GM19043 (cell line): Measurements from ENCODE around the gene COX5B.
"Not testable (repeated sequence)": the region's sequence is repeated elsewhere in the genome, so short reads cannot be mapped to it uniquely, and the experiment has no call there.

Experiments
- ATAC-seq: cut with Tn5 transposase; IDR thresholded peaks from one replicate; pipeline ENCODE4 v1.9.1; 2021; ENCODE audit warnings: low read depth; ENCODE audit not compliant: unreplicated experiment

The COX5B gene

DNA sequence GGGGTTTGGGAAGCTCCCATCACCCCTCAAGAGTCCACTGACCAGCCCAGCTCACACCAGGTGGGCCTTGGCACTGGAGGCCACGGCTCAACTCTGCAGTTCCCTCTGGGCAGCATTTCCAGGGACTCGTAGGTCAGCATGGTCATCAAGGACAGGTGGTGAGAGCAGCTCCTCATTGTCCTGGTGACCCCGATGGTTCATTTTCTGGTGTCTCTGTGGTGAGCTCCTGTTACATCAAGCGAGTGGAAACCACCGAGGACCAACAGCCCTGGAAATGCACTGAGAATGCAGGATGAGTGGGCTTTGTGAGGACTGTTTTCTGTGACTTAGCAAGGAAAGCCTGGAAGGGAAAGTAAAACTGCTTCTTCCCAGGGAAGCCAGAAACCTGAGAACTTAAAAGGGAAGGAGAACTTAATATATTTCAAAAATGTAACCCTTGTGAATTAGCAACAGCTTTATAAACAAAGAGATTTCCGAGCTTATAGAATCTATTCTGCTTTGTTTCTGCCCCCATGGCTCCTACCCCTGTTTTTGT, 26.8 kb downstream of the COX5B start:
- ATAC-seq: not testable (repeated sequence)

DNA sequence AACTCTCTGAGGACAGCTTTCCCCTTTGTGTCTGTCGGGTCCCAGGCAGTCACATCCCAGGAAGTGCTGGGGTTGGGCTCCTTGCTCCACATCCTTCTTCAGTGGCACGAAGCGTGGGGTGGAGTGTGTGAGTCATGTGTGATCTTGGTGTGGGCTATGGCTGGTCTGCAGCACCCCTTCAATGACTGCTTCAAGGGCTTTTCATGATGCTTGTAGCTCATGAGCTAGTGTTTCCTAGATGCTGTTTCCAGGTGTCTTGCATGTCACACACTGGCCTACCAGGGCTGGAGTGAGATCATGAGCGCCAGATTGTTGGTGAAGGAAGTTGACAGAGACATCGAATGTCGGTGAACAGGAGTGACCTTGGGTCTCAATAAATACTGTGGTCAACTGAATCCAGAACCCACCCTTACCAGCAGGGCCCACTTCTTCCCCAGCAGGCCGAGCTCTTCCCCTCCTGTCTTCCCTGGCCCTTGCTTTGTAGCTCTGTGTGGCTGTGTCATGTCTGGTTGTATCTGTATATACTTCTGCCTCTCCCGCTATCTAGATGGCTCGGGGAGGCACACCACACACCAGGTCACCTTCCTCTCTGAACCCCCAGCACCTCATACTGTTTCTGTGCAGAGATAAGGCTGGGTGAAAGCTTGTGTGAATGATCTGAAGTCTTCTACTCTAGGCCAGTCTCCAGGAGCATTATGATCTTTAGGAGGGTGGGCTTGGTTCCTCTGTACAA, 27.5 kb downstream of the COX5B start:
- ATAC-seq: no peak

DNA sequence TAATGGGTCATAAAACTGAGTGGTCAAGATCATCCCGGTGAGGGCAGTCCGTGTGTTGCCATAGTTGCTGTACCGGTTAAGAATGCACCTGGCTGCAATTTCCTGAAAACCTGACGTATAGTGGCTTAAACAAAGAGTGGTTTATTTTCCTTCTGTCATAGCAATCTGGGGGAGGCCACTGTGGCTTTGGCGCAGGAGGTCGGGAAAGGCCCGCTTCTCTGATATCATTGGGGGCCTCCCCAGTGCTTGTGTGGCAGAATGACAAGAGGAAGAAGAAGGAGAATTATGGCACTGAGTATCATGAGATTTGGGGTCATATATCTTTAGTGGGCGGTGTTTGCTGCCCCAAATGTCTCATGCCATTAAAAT, 28.0 kb downstream of the COX5B start:
- ATAC-seq: no peak

DNA sequence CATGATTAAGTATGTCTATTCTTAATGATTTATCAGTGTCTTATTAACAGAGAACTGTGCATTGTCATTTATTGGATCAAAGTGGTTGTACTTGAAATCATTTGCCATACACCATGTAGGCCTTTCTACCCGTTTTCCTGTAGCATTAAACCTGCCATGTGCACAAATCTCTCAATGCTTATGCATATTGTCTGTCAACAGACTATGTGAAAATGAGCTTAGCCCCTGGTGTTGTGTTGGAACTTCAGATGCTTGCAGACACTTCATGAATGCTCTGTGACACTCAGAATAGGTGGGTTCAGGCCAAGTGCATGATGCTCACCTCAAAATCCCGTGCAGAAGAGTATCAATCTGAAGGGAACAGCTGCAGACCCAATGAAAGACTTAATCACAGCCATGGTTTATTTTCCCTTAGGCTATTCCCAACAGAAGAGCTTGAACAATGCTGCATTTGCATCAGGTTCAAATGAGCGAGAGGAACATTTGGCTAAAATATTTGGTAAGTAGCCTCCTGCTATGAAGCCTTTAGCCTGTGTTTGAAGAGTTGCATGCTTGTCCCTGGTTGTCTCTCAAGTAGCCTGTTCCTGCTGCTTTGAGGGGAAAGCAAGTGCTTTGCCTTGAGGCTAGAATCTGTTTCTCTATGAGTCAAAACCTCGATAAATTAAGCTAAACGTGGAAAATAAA, 29.7 kb downstream of the COX5B start:
- ATAC-seq: no peak

DNA sequence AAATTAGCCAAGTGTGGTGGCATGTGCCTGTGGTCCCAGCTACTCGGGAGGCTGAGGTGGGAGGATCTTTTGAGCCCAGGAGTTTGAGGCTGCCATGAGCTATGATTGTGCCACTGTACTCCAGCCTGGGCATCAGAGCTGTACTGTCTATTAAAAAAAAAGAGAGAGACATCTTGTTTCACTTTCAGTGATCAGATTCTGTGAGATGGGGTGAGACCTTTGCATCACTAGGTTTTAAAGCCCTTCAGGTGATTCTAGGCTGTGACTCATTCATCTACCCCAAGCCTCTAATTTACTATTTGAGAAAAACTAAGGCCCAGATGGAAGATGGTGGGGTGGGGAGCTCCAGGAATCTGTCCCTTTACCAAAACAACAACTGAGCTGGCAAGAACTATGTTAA, 30.8 kb downstream of the COX5B start:
- ATAC-seq: no peak

DNA sequence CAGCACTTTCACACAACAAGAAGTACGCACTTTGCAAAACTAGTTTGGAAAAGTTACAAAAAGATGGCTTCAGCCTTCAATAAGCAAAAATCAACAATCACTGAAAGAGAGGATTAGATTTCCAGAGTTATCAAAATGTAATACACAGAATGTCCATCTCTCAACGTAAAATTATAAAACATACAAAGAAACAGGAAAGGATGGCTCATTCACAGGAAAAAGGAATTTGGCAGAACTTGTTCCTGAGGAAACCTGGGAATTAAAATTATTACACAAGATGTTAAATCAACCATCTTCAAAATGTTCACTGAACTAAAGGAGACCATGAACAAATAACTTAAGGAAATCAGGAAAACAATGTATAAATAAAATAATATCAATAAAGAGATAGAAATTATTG, 31.6 kb downstream of the COX5B start:
- no peak for ATAC-seq

DNA sequence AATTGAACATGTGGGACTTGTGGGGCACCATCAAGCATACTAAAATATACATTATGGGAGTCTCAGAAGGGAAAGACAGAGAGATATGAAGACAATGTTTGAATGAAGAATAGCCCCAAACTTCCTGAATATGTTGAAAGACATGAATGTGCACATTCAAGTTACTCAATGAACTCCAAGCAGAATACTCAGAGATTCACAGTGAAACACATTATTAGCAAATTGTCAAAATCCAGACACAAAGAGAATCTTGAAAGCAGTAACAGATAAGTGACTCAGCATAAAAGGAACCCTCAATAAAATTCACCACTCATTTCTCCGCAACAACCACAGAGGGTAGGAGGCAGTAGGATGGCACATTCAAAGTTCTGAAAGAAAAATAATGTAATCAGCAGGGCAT, 32.4 kb downstream of the COX5B start:
- no peak for ATAC-seq

DNA sequence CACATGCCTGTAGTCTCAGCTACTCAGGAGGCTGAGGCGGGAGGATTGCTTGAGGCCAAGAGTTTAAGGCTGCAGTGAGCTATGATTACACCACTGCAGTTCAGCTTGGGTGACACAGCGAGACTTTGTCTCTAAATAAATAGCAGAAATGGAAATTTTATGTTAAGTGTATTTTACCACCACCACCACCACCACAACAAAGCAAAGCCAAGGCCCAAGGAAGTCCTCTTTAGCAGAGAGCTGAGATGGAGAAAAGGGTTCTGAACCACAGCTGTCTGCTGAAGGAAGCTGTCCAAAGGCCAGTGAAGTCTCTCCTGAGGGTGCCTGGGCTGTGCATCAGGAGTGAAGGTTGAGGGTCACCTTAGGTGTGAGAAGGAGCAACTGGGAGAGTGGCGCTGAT, 41.4 kb downstream of the COX5B start:
- ATAC-seq: not testable (repeated sequence)

DNA sequence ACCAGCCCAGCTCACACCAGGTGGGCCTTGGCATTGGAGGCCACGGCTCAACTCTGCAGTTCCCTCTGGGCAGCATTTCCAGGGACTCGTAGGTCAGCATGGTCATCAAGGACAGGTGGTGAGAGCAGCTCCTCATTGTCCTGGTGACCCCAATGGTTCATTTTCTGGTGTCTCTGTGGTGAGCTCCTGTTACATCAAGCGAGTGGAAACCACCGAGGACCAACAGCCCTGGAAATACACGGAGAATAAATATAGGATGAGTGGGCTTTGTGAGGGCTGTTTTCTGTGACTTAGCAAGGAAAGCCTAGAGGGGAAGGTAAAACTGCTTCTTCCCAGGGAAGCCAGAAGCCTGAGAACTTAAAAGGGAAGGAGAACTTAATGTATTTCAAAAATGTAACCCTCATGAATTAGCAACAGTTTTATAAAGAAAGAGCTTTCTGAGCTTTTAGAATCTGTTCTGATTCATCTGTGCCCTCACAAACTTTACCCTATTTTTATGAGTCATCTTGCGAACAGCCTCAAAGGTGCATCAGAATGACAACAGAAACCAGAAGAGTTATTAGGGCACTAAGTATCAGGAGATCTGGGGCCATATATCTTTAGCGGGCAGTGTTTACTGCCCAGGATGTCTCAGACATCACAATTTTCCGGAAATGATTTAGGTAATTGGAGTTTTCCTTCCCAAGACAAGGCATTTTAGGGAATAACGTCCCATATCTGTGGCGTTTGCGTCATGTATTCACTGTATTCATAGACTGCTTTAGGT, 42.4 kb downstream of the COX5B start:
- ATAC-seq: no peak

DNA sequence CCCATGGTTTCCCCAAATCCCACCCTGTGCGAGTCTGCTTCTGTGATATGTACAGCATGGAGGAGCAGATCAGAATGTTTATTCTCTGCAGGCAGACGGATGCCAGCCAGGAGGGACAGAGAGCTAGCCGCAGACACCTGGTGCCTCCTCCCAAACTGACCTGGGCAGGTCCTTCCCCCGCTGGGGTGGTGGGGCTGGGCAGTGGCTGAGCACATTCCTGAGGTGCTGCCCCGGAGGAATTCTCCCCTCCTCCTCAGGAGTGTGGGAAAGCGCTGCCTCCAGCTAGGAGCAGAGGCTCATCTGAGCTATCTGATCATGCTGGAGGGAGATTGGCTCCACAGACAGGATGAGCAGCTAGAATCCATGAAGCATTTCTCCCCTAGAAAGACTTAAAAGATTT, 45.3 kb downstream of the COX5B start:
- no peak for ATAC-seq

DNA sequence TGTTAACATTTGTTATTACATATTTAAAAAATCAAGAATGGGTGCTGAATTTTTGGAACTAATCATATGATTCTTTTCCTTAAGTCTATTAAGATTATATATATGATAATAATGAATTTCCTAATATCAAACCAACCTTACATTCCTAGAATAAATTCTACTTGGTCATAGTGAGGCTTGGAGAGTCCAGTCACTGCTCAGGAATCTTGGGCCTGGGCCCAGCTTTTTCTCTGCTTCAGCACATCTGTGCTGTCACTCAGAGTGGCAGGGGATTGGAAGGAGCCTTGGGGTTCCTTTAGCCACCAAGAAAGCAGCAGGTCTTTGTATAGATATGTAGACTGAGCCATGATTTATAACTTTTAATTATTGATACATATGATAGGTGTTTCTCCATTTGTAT, 47.6 kb downstream of the COX5B start:
- no peak for ATAC-seq

DNA sequence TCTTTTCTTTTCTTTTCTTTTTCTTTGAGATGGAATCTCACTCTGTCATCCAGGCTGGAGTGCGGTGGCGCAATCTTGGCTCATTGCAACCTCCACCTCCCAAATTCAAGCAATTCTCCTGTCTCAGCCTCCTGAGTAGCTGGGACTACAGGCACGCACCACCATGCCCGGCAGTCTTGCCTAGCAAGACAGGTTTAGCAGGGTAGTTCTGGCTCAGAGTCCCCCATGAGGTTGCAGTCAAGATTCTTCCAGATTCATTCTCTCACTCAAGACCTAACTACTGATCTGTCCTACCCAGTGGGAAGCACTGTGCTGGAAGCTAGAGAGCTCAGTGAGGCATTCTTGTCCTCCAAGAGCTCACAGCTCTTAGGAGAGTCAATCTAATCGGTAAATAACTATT, 49.9 kb downstream of the COX5B start:
- no peak for ATAC-seq

DNA sequence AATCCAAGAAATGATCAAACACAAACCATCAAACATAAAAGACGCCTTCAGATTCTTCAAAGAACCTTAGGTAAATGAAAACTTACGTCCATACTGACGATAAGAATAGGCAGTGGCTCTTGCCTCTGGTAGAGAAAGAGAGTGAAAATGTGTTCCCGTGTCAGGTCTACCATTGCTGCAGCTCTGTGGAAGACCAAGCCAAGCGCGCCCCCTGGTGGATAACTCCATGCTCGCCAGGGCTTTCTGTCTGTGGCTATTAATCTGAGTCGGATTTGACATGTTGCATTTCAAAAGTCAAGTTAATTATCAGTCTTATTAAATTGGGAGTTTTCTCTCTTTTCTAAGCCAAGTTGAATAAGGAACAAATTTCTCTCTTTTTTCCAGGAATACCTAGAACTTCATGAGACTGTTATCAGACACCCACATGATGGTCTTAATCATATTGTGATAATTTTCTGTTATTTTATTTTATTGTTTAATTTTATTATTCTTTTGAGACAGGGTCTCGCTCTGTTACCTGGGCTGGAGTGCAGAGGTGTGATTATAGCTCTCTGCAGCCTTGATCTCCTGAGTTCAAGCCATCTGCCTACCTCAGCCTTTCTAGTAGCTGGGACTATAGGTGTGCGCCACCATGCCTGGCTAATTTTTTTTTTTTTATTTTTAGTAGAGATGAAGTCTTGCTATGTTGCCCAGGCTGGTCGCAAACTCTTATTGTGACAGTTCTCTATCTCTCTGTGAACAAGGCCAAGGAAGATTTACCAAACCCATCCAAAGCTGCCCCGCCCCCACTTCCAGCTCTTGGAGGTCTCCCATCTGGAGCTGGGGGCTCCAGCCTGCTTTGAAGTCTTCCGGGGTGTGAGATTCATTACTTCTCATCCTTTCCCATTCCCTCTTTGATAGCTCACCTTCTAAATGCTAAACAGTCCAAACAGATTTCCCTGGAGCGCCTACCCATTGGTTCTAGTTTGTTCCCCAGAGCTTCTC, 51.7 kb downstream of the COX5B start:
- ATAC-seq: no peak
